ENCODE results near the gene RANBP3L. TPM values are rescaled to one million over a fixed set of nuclear protein-coding genes. Genes with fewer than 3 reads are reported as not detected.

The RANBP3L gene
- total RNA-seq, 4 donors from 2014 or later: 0.54 TPM; not detected in 3

- Histone ChIP-seq H3K27me3 (no peaks in the 10 kb centered on the region), H3K27ac (no peak overlapping the region), H3K4me1 (no peaks in the 10 kb centered on the region), H3K9me3 (no peaks in the 10 kb centered on the region), H3K36me3 (no peaks in the 10 kb centered on the region), H3K4me3 (no peak overlapping the region)
- TF ChIP-seq CTCF (IDR thresholded peaks at IDR 0.05): no peak
- TF ChIP-seq POLR2A (IDR thresholded peaks at IDR 0.05): no peak
- no peak for DNase-seq
Measured at GRCh38 chr5:36277521-36278176, 24.1 kb downstream of the RANBP3L start.

- Histone ChIP-seq H3K4me1 (no peaks in the 10 kb centered on the region), H3K27me3 (no peaks in the 10 kb centered on the region), H3K27ac (no peak overlapping the region), H3K9me3 (no peaks in the 10 kb centered on the region), H3K36me3 (no peaks in the 10 kb centered on the region), H3K4me3 (no peak overlapping the region)
- no peak for DNase-seq
- TF ChIP-seq CTCF (IDR thresholded peaks at IDR 0.05): no peak
- TF ChIP-seq POLR2A (IDR thresholded peaks at IDR 0.05): no peak
Measured at GRCh38 chr5:36276864-36277263, 24.8 kb downstream of the RANBP3L start.

- DNase-seq: no peak
- H3K4me3 ChIP-seq: no peak overlapping the region
- TF ChIP-seq POLR2A (IDR thresholded peaks at IDR 0.05): no peak
- no peak for TF ChIP-seq CTCF (IDR thresholded peaks at IDR 0.05)
- no peaks in the 10 kb centered on the region for H3K36me3 ChIP-seq
- no peaks in the 10 kb centered on the region for H3K27me3 ChIP-seq
- H3K27ac ChIP-seq: no peak overlapping the region
- H3K9me3 ChIP-seq: no peaks in the 10 kb centered on the region
- no peaks in the 10 kb centered on the region for H3K4me1 ChIP-seq
Measured at GRCh38 chr5:36273809-36274526, 27.7 kb downstream of the RANBP3L start.

GRCh38 chr5:36272136-36272690 lies 29.5 kb downstream of the RANBP3L start:
- no peaks in the 10 kb centered on the region for H3K4me1 ChIP-seq
- DNase-seq: no peak
- no peaks in the 10 kb centered on the region for H3K36me3 ChIP-seq
- no peaks in the 10 kb centered on the region for H3K27me3 ChIP-seq
- no peak overlapping the region for H3K27ac ChIP-seq
- no peaks in the 10 kb centered on the region for H3K9me3 ChIP-seq
- TF ChIP-seq POLR2A (IDR thresholded peaks at IDR 0.05): no peak
- TF ChIP-seq CTCF (IDR thresholded peaks at IDR 0.05): no peak
- no peak overlapping the region for H3K4me3 ChIP-seq

- H3K4me1 ChIP-seq: no peaks in the 10 kb centered on the region
- no peaks in the 10 kb centered on the region for H3K36me3 ChIP-seq
- H3K27me3 ChIP-seq: no peaks in the 10 kb centered on the region
- no peak overlapping the region for H3K27ac ChIP-seq
- H3K9me3 ChIP-seq: no peaks in the 10 kb centered on the region
- TF ChIP-seq CTCF (IDR thresholded peaks at IDR 0.05) (no peak), POLR2A (IDR thresholded peaks at IDR 0.05) (no peak)
- H3K4me3 ChIP-seq: no peak overlapping the region
- no peak for DNase-seq
Measured at GRCh38 chr5:36270876-36271575, 30.7 kb downstream of the RANBP3L start.
